Measurements from ENCODE around the gene GALNT16. TPM values are rescaled to one million over a fixed set of nuclear protein-coding genes. Genes with fewer than 3 reads are reported as not detected.

The GALNT16 gene
- polyA plus RNA-seq, 2 donors, result 0.36 to 0.39 TPM

- no peaks in the 10 kb centered on the region for H3K27me3 ChIP-seq (ENCODE audit: control insufficient read depth in 1 of 2, insufficient read depth in 2 of 2, low read length in 2 of 2)
- H3K4me3 ChIP-seq (ENCODE audit: low read depth in 1 of 2, low read length in 2 of 2), result no peak overlapping the region
- H3K27ac ChIP-seq (ENCODE audit: low read depth in 2 of 2, low read length in 1 of 2), result no peak overlapping the region
- H3K9me3 ChIP-seq (ENCODE audit: control insufficient read depth in 2 of 2, insufficient read depth in 1 of 2, low read depth in 1 of 2, low read length in 1 of 2), result no peaks in the 10 kb centered on the region
- peaks cover 10 to 43% of the 10 kb centered on the region in 2 donors for H3K36me3 ChIP-seq (ENCODE audit: control insufficient read depth in 2 of 2, insufficient read depth in 2 of 2, low read length in 1 of 2)
- no peaks in the 10 kb centered on the region for H3K4me1 ChIP-seq (ENCODE audit: control insufficient read depth in 2 of 2, insufficient read depth in 2 of 2, low read length in 1 of 2)
- WGBS, 2 donors, result 95 to 100% methylated on average over 1 of the region's 1 CpG
Measured at GRCh38 chr14:69237142-69237541, 22.8 kb upstream of the GALNT16 start.

- H3K9me3 ChIP-seq (ENCODE audit: control insufficient read depth in 2 of 2, insufficient read depth in 1 of 2, low read depth in 1 of 2, low read length in 1 of 2), result no peaks in the 10 kb centered on the region
- H3K4me3 ChIP-seq (ENCODE audit: low read depth in 1 of 2, low read length in 2 of 2), result no peak overlapping the region
- no peaks in the 10 kb centered on the region for H3K4me1 ChIP-seq (ENCODE audit: control insufficient read depth in 2 of 2, insufficient read depth in 2 of 2, low read length in 1 of 2)
- H3K27me3 ChIP-seq (ENCODE audit: control insufficient read depth in 1 of 2, insufficient read depth in 2 of 2, low read length in 2 of 2), result no peaks in the 10 kb centered on the region
- peaks cover 10 to 44% of the 10 kb centered on the region in 2 donors for H3K36me3 ChIP-seq (ENCODE audit: control insufficient read depth in 2 of 2, insufficient read depth in 2 of 2, low read length in 1 of 2)
- 90 to 93% methylated on average over 12 of the region's 12 CpGs for WGBS, 2 donors
- no peak overlapping the region for H3K27ac ChIP-seq (ENCODE audit: low read depth in 2 of 2, low read length in 1 of 2)
Measured at GRCh38 chr14:69237584-69237983, 22.4 kb upstream of the GALNT16 start.

GRCh38 chr14:69238883-69239282, 21.1 kb upstream of the GALNT16 start:
- Histone ChIP-seq H3K27ac (ENCODE audit: low read depth in 2 of 2, low read length in 1 of 2) (no peak overlapping the region), H3K4me1 (ENCODE audit: control insufficient read depth in 2 of 2, insufficient read depth in 2 of 2, low read length in 1 of 2) (no peaks in the 10 kb centered on the region), H3K27me3 (ENCODE audit: control insufficient read depth in 1 of 2, insufficient read depth in 2 of 2, low read length in 2 of 2) (no peaks in the 10 kb centered on the region), H3K4me3 (ENCODE audit: low read depth in 1 of 2, low read length in 2 of 2) (no peak overlapping the region), H3K9me3 (ENCODE audit: control insufficient read depth in 2 of 2, insufficient read depth in 1 of 2, low read depth in 1 of 2, low read length in 1 of 2) (no peaks in the 10 kb centered on the region), H3K36me3 (ENCODE audit: control insufficient read depth in 2 of 2, insufficient read depth in 2 of 2, low read length in 1 of 2) (peaks cover 10 to 44% of the 10 kb centered on the region in 2 donors)
- WGBS, 2 donors, result 85 to 90% methylated on average over 4 of the region's 4 CpGs

GRCh38 chr14:69240527-69241173, 19.3 kb upstream of the GALNT16 start:
- Histone ChIP-seq H3K4me3 (ENCODE audit: low read depth in 1 of 2, low read length in 2 of 2) (no peak overlapping the region), H3K9me3 (ENCODE audit: control insufficient read depth in 2 of 2, insufficient read depth in 1 of 2, low read depth in 1 of 2, low read length in 1 of 2) (no peaks in the 10 kb centered on the region), H3K36me3 (ENCODE audit: control insufficient read depth in 2 of 2, insufficient read depth in 2 of 2, low read length in 1 of 2) (peaks cover 10 to 44% of the 10 kb centered on the region in 2 donors), H3K27me3 (ENCODE audit: control insufficient read depth in 1 of 2, insufficient read depth in 2 of 2, low read length in 2 of 2) (no peaks in the 10 kb centered on the region), H3K4me1 (ENCODE audit: control insufficient read depth in 2 of 2, insufficient read depth in 2 of 2, low read length in 1 of 2) (no peaks in the 10 kb centered on the region), H3K27ac (ENCODE audit: low read depth in 2 of 2, low read length in 1 of 2) (no peak overlapping the region)
- 87% methylated on average over 13 of the region's 13 CpGs for WGBS, 2 donors

GRCh38 chr14:69241577-69241976, 18.4 kb upstream of the GALNT16 start:
- Histone ChIP-seq H3K4me3 (ENCODE audit: low read depth in 1 of 2, low read length in 2 of 2) (no peak overlapping the region), H3K4me1 (ENCODE audit: control insufficient read depth in 2 of 2, insufficient read depth in 2 of 2, low read length in 1 of 2) (no peaks in the 10 kb centered on the region), H3K36me3 (ENCODE audit: control insufficient read depth in 2 of 2, insufficient read depth in 2 of 2, low read length in 1 of 2) (peaks cover 10 to 39% of the 10 kb centered on the region in 2 donors), H3K27ac (ENCODE audit: low read depth in 2 of 2, low read length in 1 of 2) (no peak overlapping the region), H3K9me3 (ENCODE audit: control insufficient read depth in 2 of 2, insufficient read depth in 1 of 2, low read depth in 1 of 2, low read length in 1 of 2) (no peaks in the 10 kb centered on the region), H3K27me3 (ENCODE audit: control insufficient read depth in 1 of 2, insufficient read depth in 2 of 2, low read length in 2 of 2) (no peaks in the 10 kb centered on the region)
- WGBS, 2 donors, result 76 to 80% methylated on average over 2 of the region's 2 CpGs

- H3K4me1 ChIP-seq (ENCODE audit: control insufficient read depth in 2 of 2, insufficient read depth in 2 of 2, low read length in 1 of 2), result no peaks in the 10 kb centered on the region
- H3K36me3 ChIP-seq (ENCODE audit: control insufficient read depth in 2 of 2, insufficient read depth in 2 of 2, low read length in 1 of 2), result peaks cover 4 to 30% of the 10 kb centered on the region in 2 donors
- no peak overlapping the region for H3K4me3 ChIP-seq (ENCODE audit: low read depth in 1 of 2, low read length in 2 of 2)
- 46 to 58% methylated on average over 10 of the region's 10 CpGs for WGBS, 2 donors
- H3K27ac ChIP-seq (ENCODE audit: low read depth in 2 of 2, low read length in 1 of 2), result no peak overlapping the region
- H3K9me3 ChIP-seq (ENCODE audit: control insufficient read depth in 2 of 2, insufficient read depth in 1 of 2, low read depth in 1 of 2, low read length in 1 of 2), result no peaks in the 10 kb centered on the region
- no peaks in the 10 kb centered on the region for H3K27me3 ChIP-seq (ENCODE audit: control insufficient read depth in 1 of 2, insufficient read depth in 2 of 2, low read length in 2 of 2)
Measured at GRCh38 chr14:69242311-69243224, 17.4 kb upstream of the GALNT16 start.

- H3K9me3 ChIP-seq (ENCODE audit: control insufficient read depth in 2 of 2, insufficient read depth in 1 of 2, low read depth in 1 of 2, low read length in 1 of 2), result no peaks in the 10 kb centered on the region
- H3K4me3 ChIP-seq (ENCODE audit: low read depth in 1 of 2, low read length in 2 of 2), result no peak overlapping the region
- no peaks in the 10 kb centered on the region for H3K4me1 ChIP-seq (ENCODE audit: control insufficient read depth in 2 of 2, insufficient read depth in 2 of 2, low read length in 1 of 2)
- no peak overlapping the region for H3K27ac ChIP-seq (ENCODE audit: low read depth in 2 of 2, low read length in 1 of 2)
- H3K27me3 ChIP-seq (ENCODE audit: control insufficient read depth in 1 of 2, insufficient read depth in 2 of 2, low read length in 2 of 2), result no peaks in the 10 kb centered on the region
- 79 to 87% methylated on average over 3 of the region's 3 CpGs for WGBS, 2 donors
- H3K36me3 ChIP-seq (ENCODE audit: control insufficient read depth in 2 of 2, insufficient read depth in 2 of 2, low read length in 1 of 2), result peaks cover 4 to 16% of the 10 kb centered on the region in 2 donors
Measured at GRCh38 chr14:69244946-69245345, 15.0 kb upstream of the GALNT16 start.

GRCh38 chr14:69246331-69246730, 13.6 kb upstream of the GALNT16 start:
- WGBS, 2 donors, result 85 to 89% methylated on average over 3 of the region's 3 CpGs
- H3K27ac ChIP-seq (ENCODE audit: low read depth in 2 of 2, low read length in 1 of 2), result no peak overlapping the region
- H3K36me3 ChIP-seq (ENCODE audit: control insufficient read depth in 2 of 2, insufficient read depth in 2 of 2, low read length in 1 of 2), result peaks cover 4 to 8% of the 10 kb centered on the region in 2 donors

GRCh38 chr14:69247676-69248440, 12.1 kb upstream of the GALNT16 start:
- Histone ChIP-seq H3K4me3 (ENCODE audit: low read depth in 1 of 2, low read length in 2 of 2) (no peak overlapping the region), H3K27ac (ENCODE audit: low read depth in 2 of 2, low read length in 1 of 2) (peak overlapping the region in 1 of 2 donors; percentile 27)

More at GRCh38 chr14:69246331-69246730, 13.6 kb upstream of the GALNT16 start:
- no peaks in the 10 kb centered on the region for H3K27me3 ChIP-seq (ENCODE audit: control insufficient read depth in 1 of 2, insufficient read depth in 2 of 2, low read length in 2 of 2)
- H3K4me1 ChIP-seq (ENCODE audit: control insufficient read depth in 2 of 2, insufficient read depth in 2 of 2, low read length in 1 of 2), result no peaks in the 10 kb centered on the region
- no peak overlapping the region for H3K4me3 ChIP-seq (ENCODE audit: low read depth in 1 of 2, low read length in 2 of 2)
- no peaks in the 10 kb centered on the region for H3K9me3 ChIP-seq (ENCODE audit: control insufficient read depth in 2 of 2, insufficient read depth in 1 of 2, low read depth in 1 of 2, low read length in 1 of 2)

More at GRCh38 chr14:69247676-69248440, 12.1 kb upstream of the GALNT16 start:
- WGBS, 2 donors, result 57 to 70% methylated on average over 3 of the region's 3 CpGs
- no peaks in the 10 kb centered on the region for H3K27me3 ChIP-seq (ENCODE audit: control insufficient read depth in 1 of 2, insufficient read depth in 2 of 2, low read length in 2 of 2)
- H3K36me3 ChIP-seq (ENCODE audit: control insufficient read depth in 2 of 2, insufficient read depth in 2 of 2, low read length in 1 of 2), result peaks cover 0 to 3% of the 10 kb centered on the region in 2 donors
- no peaks in the 10 kb centered on the region for H3K4me1 ChIP-seq (ENCODE audit: control insufficient read depth in 2 of 2, insufficient read depth in 2 of 2, low read length in 1 of 2)
- H3K9me3 ChIP-seq (ENCODE audit: control insufficient read depth in 2 of 2, insufficient read depth in 1 of 2, low read depth in 1 of 2, low read length in 1 of 2), result no peaks in the 10 kb centered on the region

Data from esophagus (tissue), 2 donors.